SK-N-SH treated with all-trans-retinoic acid at 6 μM for 48 hours (cell line): ENCODE results near the gene ZPR1.
A peak's percentile ranks its signal among the peaks of the same experiment; 100 is the strongest.

ENCODE experiments used
- ATAC-seq: fragments of 200-7000 bp; cut with Tn5 transposase; 3 replicates; pipeline ENCODE4 v1.9.1; 2020; ENCODE audit warnings: mild to moderate bottlenecking, moderate library complexity
- ARNTL ChIP-seq: fragments of 450-650 bp; formaldehyde crosslinking; IDR thresholded peaks from 2 replicates; pipeline ENCODE4 v1.5.0; 2020; ENCODE audit warnings: low read depth, mild to moderate bottlenecking, moderate library complexity, borderline replicate concordance
- BACH2 ChIP-seq: fragments of 250-450 bp; sonication (Bioruptor Pico); IDR thresholded peaks from 2 replicates; pipeline ENCODE4 v1.9.0; 2021; ENCODE audit warnings: mild to moderate bottlenecking, borderline replicate concordance
- CSDC2 ChIP-seq: fragments of 250-450 bp; sonication (Bioruptor Pico); IDR thresholded peaks from 2 replicates; pipeline ENCODE4 v1.5.0; 2020; ENCODE audit warnings: mild to moderate bottlenecking, moderate library complexity
- ESRRG ChIP-seq: fragments of 250-450 bp; sonication (Bioruptor Pico); IDR thresholded peaks from 2 replicates; pipeline ENCODE4 v1.6.1; 2021; ENCODE audit warnings: mild to moderate bottlenecking
- GLIS3 ChIP-seq: fragments of 250-450 bp; sonication (Bioruptor Pico); IDR thresholded peaks from 2 replicates; pipeline ENCODE4 v1.5.0; 2020; ENCODE audit warnings: mild to moderate bottlenecking, moderate library complexity
- ISL1 ChIP-seq: fragments of 250-450 bp; sonication (Bioruptor Pico); IDR thresholded peaks from 2 replicates; pipeline ENCODE4 v2.1.2; 2022; ENCODE audit warnings: mild to moderate bottlenecking, moderate library complexity
- OSR1 ChIP-seq: fragments of 250-450 bp; sonication (Bioruptor Pico); IDR thresholded peaks from 2 replicates; pipeline ENCODE4 v1.8.0; 2022; ENCODE audit warnings: moderate library complexity, mild to moderate bottlenecking, inconsistent platforms
- PPARA ChIP-seq: fragments of 250-450 bp; sonication (Bioruptor Pico); IDR thresholded peaks from 2 replicates; pipeline ENCODE4 v1.5.0; 2020; ENCODE audit warnings: mild to moderate bottlenecking, borderline replicate concordance
- RARB ChIP-seq: fragments of 250-450 bp; sonication (Bioruptor Pico); IDR thresholded peaks from 2 replicates; pipeline ENCODE4 v1.8.0; 2021; ENCODE audit warnings: mild to moderate bottlenecking, moderate library complexity
- SNAI2 ChIP-seq: fragments of 250-450 bp; sonication (Bioruptor Pico); IDR thresholded peaks from 2 replicates; pipeline ENCODE4 v1.5.0; 2020; ENCODE audit warnings: mild to moderate bottlenecking, moderate library complexity
- TCF4 ChIP-seq: fragments of 250-450 bp; sonication (Bioruptor Pico); IDR thresholded peaks from 2 replicates; pipeline ENCODE4 v1.8.0; 2021; ENCODE audit warnings: mild to moderate bottlenecking, moderate library complexity, borderline replicate concordance
- TOX ChIP-seq: fragments of 250-450 bp; sonication (Bioruptor Pico); IDR thresholded peaks from 2 replicates; pipeline ENCODE4 v1.8.0; 2021; ENCODE audit warnings: mild to moderate bottlenecking, moderate library complexity, borderline replicate concordance
- ZC3H10 ChIP-seq: fragments of 250-450 bp; sonication (Bioruptor Pico); IDR thresholded peaks from 2 replicates; pipeline ENCODE4 v1.5.1; 2021; ENCODE audit warnings: mild to moderate bottlenecking, moderate library complexity
- ZFP3 ChIP-seq: fragments of 250-450 bp; sonication (Bioruptor Pico); IDR thresholded peaks from 2 replicates; pipeline ENCODE4 v1.5.0; 2020; ENCODE audit warnings: mild to moderate bottlenecking, moderate library complexity
- ZFP30 ChIP-seq: fragments of 450-650 bp; formaldehyde crosslinking; IDR thresholded peaks from 2 replicates; pipeline ENCODE4 v1.5.0; 2022; ENCODE audit warnings: mild to moderate bottlenecking, moderate library complexity
- ZNF565 ChIP-seq: fragments of 450-650 bp; formaldehyde crosslinking; conservative IDR thresholded peaks from 2 replicates; pipeline ENCODE4 v1.5.0; 2020; ENCODE audit warnings: low read depth, mild to moderate bottlenecking, moderate library complexity
- ZNF70 ChIP-seq: fragments of 450-650 bp; formaldehyde crosslinking; IDR thresholded peaks from 2 replicates; pipeline ENCODE4 v1.5.0; 2020; ENCODE audit warnings: mild to moderate bottlenecking, moderate library complexity
- ZNF8 ChIP-seq: fragments of 450-650 bp; formaldehyde crosslinking; IDR thresholded peaks from 2 replicates; pipeline ENCODE4 v1.5.0; 2020; ENCODE audit warnings: mild to moderate bottlenecking, moderate library complexity
- TF ChIP-seq, protein P1 (sequence below): fragments of 250-450 bp; sonication (Bioruptor Pico); IDR thresholded peaks from 2 replicates; pipeline ENCODE4 v1.5.0; 2020; ENCODE audit warnings: mild to moderate bottlenecking, moderate library complexity
- TF ChIP-seq, protein P2 (sequence below): fragments of 250-450 bp; sonication (Bioruptor Pico); IDR thresholded peaks from 2 replicates; pipeline ENCODE4 v1.5.1; 2021; ENCODE audit warnings: mild to moderate bottlenecking, moderate library complexity
- TF ChIP-seq, protein P3 (sequence below): fragments of 250-450 bp; sonication (Bioruptor Pico); IDR thresholded peaks from 2 replicates; pipeline ENCODE4 v1.8.0; 2021; ENCODE audit warnings: low read depth, mild to moderate bottlenecking, moderate library complexity, borderline replicate concordance
- TF ChIP-seq, protein P4 (sequence below): fragments of 250-450 bp; sonication (Bioruptor Pico); IDR thresholded peaks from 2 replicates; pipeline ENCODE4 v1.5.1; 2020; ENCODE audit warnings: low read depth, mild to moderate bottlenecking, moderate library complexity

Gene ZPR1

DNA sequence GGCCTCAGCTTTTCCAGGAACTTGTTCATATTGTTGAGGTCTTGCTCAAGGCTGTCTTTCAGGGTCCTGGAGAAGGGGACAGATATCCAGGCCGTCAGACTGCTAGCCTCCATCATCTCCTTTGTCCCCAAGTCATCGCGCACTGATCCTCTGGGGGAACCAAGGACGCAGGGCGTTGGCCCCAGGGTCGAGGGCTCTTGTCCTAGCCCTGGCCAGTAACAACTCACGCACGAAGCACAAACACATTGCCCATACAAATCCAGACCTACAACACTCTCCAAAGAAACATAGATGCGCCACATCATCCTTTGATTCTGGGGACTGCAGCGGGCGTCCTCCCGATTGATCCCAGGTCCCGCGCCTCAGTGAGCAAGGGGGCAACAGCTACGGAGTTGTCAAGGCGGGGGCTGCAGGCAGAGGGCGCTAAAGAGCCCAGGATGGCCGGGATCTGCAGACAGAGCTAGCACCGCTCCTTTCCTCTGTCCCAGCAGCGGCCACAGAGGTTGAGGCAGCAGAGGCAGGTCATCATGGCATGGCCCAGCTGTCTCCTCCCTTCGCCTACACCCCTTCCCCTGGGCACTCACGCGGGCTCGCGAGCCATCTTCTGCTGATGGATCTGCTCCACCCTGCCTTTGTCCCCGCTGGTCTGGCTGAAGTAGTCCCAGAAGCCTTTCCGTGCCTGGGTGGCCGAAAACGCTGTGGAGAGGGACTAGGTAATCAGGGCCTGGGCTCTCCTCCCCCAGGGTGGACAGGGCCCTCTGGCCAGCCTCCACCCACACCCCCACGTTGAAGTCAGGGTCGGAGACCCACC, 3.4 kb upstream of the ZPR1 start:
- ATAC-seq = peak; percentile 74
- TF ChIP-seq ESRRG (no peak), OSR1 (CRISPR knock-in tag) (no peak), ISL1 (CRISPR knock-in tag) (no peak), CSDC2 (no peak), ZFP3 (CRISPR knock-in tag) (no peak), RARB (no peak), TCF4 (CRISPR knock-in tag) (no peak), PPARA (CRISPR knock-in tag) (no peak), ZNF70 (CRISPR knock-in tag) (no peak), TOX (CRISPR knock-in tag) (no peak), ZNF8 (CRISPR knock-in tag) (no peak)
- TF ChIP-seq, protein P1, sequence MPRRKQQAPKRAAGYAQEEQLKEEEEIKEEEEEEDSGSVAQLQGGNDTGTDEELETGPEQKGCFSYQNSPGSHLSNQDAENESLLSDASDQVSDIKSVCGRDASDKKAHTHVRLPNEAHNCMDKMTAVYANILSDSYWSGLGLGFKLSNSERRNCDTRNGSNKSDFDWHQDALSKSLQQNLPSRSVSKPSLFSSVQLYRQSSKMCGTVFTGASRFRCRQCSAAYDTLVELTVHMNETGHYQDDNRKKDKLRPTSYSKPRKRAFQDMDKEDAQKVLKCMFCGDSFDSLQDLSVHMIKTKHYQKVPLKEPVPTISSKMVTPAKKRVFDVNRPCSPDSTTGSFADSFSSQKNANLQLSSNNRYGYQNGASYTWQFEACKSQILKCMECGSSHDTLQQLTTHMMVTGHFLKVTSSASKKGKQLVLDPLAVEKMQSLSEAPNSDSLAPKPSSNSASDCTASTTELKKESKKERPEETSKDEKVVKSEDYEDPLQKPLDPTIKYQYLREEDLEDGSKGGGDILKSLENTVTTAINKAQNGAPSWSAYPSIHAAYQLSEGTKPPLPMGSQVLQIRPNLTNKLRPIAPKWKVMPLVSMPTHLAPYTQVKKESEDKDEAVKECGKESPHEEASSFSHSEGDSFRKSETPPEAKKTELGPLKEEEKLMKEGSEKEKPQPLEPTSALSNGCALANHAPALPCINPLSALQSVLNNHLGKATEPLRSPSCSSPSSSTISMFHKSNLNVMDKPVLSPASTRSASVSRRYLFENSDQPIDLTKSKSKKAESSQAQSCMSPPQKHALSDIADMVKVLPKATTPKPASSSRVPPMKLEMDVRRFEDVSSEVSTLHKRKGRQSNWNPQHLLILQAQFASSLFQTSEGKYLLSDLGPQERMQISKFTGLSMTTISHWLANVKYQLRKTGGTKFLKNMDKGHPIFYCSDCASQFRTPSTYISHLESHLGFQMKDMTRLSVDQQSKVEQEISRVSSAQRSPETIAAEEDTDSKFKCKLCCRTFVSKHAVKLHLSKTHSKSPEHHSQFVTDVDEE (CRISPR knock-in tag) = no peak

DNA sequence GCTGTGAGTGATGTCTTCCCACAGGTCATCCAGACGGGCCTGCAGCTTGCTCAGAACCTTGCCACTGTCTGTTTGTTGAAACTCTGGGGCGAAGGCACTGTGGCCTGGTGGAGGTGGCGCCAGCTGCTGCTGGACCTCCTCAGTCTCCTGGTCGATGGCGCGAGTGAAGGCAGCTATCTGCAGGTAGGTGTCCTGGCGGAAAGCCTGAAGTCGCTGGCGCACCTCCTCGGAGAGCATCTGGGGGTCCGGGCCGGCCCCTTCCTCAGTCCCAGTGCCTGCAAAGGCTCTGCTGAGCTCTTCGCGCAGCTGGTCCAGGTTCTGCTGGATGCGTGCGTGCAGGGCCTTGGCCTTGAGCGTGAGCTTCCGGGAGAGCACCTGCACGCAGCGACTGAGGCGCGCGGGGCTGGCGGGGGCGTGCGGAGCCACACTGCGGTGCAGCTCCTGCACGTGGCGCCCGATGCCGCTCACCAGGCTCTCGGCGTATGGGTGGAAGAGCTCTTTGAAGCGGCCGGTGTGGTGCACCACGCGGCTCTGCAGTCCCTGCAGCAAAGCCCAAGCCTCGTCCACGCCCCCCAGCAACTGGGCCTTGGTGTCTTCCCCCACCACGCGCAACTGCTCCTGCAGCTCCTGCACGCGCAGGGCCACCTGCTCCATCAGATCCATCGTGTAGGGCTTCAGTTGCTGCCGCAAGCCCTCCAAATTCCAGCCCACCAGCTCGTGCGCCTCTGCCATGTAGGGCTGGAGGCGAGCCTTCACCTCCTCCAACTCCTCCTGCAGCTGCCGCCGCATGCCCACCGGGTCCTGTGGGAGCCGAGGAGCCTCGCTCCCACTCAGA, 2.6 kb upstream of the ZPR1 start:
- TF ChIP-seq OSR1 (CRISPR knock-in tag) (no peak), ZC3H10 (CRISPR knock-in tag) (no peak), ZFP30 (CRISPR knock-in tag) (no peak), CSDC2 (no peak), GLIS3 (no peak), RARB (no peak), ESRRG (no peak), ZNF565 (no peak), SNAI2 (CRISPR knock-in tag) (no peak), BACH2 (CRISPR knock-in tag) (no peak), ZNF70 (CRISPR knock-in tag) (no peak), ARNTL (CRISPR knock-in tag) (no peak), ZNF8 (CRISPR knock-in tag) (no peak)
- TF ChIP-seq, protein P2, sequence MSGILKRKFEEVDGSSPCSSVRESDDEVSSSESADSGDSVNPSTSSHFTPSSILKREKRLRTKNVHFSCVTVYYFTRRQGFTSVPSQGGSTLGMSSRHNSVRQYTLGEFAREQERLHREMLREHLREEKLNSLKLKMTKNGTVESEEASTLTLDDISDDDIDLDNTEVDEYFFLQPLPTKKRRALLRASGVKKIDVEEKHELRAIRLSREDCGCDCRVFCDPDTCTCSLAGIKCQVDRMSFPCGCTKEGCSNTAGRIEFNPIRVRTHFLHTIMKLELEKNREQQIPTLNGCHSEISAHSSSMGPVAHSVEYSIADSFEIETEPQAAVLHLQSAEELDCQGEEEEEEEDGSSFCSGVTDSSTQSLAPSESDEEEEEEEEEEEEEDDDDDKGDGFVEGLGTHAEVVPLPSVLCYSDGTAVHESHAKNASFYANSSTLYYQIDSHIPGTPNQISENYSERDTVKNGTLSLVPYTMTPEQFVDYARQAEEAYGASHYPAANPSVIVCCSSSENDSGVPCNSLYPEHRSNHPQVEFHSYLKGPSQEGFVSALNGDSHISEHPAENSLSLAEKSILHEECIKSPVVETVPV (CRISPR knock-in tag) = no peak
- TF ChIP-seq, protein P1 (CRISPR knock-in tag) = no peak
- TF ChIP-seq, protein P3, sequence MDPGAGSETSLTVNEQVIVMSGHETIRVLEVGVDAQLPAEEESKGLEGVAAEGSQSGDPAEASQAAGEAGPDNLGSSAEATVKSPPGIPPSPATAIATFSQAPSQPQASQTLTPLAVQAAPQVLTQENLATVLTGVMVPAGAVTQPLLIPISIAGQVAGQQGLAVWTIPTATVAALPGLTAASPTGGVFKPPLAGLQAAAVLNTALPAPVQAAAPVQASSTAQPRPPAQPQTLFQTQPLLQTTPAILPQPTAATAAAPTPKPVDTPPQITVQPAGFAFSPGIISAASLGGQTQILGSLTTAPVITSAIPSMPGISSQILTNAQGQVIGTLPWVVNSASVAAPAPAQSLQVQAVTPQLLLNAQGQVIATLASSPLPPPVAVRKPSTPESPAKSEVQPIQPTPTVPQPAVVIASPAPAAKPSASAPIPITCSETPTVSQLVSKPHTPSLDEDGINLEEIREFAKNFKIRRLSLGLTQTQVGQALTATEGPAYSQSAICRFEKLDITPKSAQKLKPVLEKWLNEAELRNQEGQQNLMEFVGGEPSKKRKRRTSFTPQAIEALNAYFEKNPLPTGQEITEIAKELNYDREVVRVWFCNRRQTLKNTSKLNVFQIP = no peak
- TF ChIP-seq, protein P4, sequence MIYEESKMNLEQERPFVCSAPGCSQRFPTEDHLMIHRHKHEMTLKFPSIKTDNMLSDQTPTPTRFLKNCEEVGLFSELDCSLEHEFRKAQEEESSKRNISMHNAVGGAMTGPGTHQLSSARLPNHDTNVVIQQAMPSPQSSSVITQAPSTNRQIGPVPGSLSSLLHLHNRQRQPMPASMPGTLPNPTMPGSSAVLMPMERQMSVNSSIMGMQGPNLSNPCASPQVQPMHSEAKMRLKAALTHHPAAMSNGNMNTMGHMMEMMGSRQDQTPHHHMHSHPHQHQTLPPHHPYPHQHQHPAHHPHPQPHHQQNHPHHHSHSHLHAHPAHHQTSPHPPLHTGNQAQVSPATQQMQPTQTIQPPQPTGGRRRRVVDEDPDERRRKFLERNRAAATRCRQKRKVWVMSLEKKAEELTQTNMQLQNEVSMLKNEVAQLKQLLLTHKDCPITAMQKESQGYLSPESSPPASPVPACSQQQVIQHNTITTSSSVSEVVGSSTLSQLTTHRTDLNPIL (CRISPR knock-in tag) = no peak
- ATAC-seq = no peak
